Measurements from ENCODE around the gene ARHGEF4.

DNA sequence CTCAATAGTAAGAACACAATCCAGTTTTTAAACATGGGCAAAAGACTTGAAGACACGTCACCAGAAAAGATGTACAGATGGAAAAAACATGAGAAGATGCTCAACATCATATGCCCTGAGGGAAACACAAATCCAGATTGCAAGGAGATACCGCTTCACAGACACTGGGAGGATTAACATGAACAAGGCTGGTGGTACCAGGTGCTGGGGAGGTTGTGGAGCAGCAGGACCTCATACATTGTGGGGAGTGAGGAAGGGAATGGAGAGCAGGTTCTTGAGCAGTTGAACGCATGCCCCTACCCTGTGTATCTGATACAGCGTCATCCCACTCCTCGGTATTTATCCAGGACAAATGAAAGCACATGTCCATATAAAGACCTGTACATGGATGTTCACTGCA lies 72.1 kb downstream of the ARHGEF4 start:
- TF ChIP-seq POLR2AphosphoS5 (IDR thresholded peaks at IDR 0.05; ENCODE audit: low read length) (no peak), POLR2A (IDR thresholded peaks at IDR 0.05; ENCODE audit: low read depth, low read length) (no peak), EGR1 (IDR thresholded peaks at IDR 0.05; ENCODE audit: borderline replicate concordance in 1 of 2, low read depth in 2 of 2, low read length in 2 of 2) (no peak), TAF1 (IDR thresholded peaks at IDR 0.05; ENCODE audit: borderline replicate concordance, low read depth, low read length) (no peak), DPF2 (IDR thresholded peaks at IDR 0.05) (no peak), GABPA (IDR thresholded peaks at IDR 0.05; ENCODE audit: low read depth) (no peak), RBBP5 (conservative IDR thresholded peaks at IDR 0.05) (no peak), BRCA1 (IDR thresholded peaks at IDR 0.05; ENCODE audit: low read depth, low read length) (no peak)
- TF ChIP-seq, protein P1, sequence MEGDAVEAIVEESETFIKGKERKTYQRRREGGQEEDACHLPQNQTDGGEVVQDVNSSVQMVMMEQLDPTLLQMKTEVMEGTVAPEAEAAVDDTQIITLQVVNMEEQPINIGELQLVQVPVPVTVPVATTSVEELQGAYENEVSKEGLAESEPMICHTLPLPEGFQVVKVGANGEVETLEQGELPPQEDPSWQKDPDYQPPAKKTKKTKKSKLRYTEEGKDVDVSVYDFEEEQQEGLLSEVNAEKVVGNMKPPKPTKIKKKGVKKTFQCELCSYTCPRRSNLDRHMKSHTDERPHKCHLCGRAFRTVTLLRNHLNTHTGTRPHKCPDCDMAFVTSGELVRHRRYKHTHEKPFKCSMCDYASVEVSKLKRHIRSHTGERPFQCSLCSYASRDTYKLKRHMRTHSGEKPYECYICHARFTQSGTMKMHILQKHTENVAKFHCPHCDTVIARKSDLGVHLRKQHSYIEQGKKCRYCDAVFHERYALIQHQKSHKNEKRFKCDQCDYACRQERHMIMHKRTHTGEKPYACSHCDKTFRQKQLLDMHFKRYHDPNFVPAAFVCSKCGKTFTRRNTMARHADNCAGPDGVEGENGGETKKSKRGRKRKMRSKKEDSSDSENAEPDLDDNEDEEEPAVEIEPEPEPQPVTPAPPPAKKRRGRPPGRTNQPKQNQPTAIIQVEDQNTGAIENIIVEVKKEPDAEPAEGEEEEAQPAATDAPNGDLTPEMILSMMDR (IDR thresholded peaks at IDR 0.05 in 2 of 3, conservative IDR thresholded peaks at IDR 0.05 in 1 of 3; ENCODE audit: control insufficient read depth in 2 of 3, extremely low read depth in 1 of 3, insufficient read depth in 1 of 3, low read depth in 3 of 3, low read length in 3 of 3) = no peak
- TF ChIP-seq, protein P2, sequence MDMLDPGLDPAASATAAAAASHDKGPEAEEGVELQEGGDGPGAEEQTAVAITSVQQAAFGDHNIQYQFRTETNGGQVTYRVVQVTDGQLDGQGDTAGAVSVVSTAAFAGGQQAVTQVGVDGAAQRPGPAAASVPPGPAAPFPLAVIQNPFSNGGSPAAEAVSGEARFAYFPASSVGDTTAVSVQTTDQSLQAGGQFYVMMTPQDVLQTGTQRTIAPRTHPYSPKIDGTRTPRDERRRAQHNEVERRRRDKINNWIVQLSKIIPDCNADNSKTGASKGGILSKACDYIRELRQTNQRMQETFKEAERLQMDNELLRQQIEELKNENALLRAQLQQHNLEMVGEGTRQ (IDR thresholded peaks at IDR 0.05; ENCODE audit: borderline replicate concordance, low read depth, low read length) = no peak
